ENCODE data around the gene GLCCI1.

Gene GLCCI1

GRCh38 chr7:7968544-7969305, at the start of gene GLCCI1:
TSS of gene GLCCI1 (plus strand) at chr7:7968796. CDS start at chr7:7969351, 555 bp downstream.
- peak; percentile 90 to 94 for DNase-seq (ENCODE audit: low read depth in 1 of 2, low spot score in 1 of 2)

GRCh38 chr7:7919449-7919945, 49.1 kb upstream of the GLCCI1 start:
- no peak for DNase-seq (ENCODE audit: low read depth in 1 of 2, low spot score in 1 of 2)

- no peak for DNase-seq (ENCODE audit: low read depth in 1 of 2, low spot score in 1 of 2)
These were observed 48.5 kb upstream of the GLCCI1 start for GRCh38 chr7:7920056-7920455.

- no peak for DNase-seq (ENCODE audit: low read depth in 1 of 2, low spot score in 1 of 2)
These were observed 48.1 kb upstream of the GLCCI1 start for GRCh38 chr7:7920481-7920880.

- DNase-seq (ENCODE audit: low read depth in 1 of 2, low spot score in 1 of 2), result no peak
These were observed 46.8 kb upstream of the GLCCI1 start for GRCh38 chr7:7921830-7922229.

- DNase-seq (ENCODE audit: low read depth in 1 of 2, low spot score in 1 of 2), result no peak
These were observed 45.8 kb upstream of the GLCCI1 start for GRCh38 chr7:7922684-7923385.

- no peak for DNase-seq (ENCODE audit: low read depth in 1 of 2, low spot score in 1 of 2)
These were observed 44.8 kb upstream of the GLCCI1 start for GRCh38 chr7:7923818-7924217.

GRCh38 chr7:7924303-7924702, 44.3 kb upstream of the GLCCI1 start:
- no peak for DNase-seq (ENCODE audit: low read depth in 1 of 2, low spot score in 1 of 2)

- no peak for DNase-seq (ENCODE audit: low read depth in 1 of 2, low spot score in 1 of 2)
These were observed 37.0 kb upstream of the GLCCI1 start for GRCh38 chr7:7931626-7932025.

- no peak for DNase-seq (ENCODE audit: low read depth in 1 of 2, low spot score in 1 of 2)
These were observed 36.0 kb upstream of the GLCCI1 start for GRCh38 chr7:7932553-7932952.

GRCh38 chr7:7933915-7934526, 34.6 kb upstream of the GLCCI1 start:
- no peak for DNase-seq (ENCODE audit: low read depth in 1 of 2, low spot score in 1 of 2)

GRCh38 chr7:7934945-7935344, 33.7 kb upstream of the GLCCI1 start:
- no peak for DNase-seq (ENCODE audit: low read depth in 1 of 2, low spot score in 1 of 2)

- no peak for DNase-seq (ENCODE audit: low read depth in 1 of 2, low spot score in 1 of 2)
These were observed 30.1 kb upstream of the GLCCI1 start for GRCh38 chr7:7938471-7938870.

GRCh38 chr7:7943951-7944350, 24.6 kb upstream of the GLCCI1 start:
- DNase-seq (ENCODE audit: low read depth in 1 of 2, low spot score in 1 of 2), result no peak

- peak in 1 of 2 donors; percentile 13 for DNase-seq (ENCODE audit: low read depth in 1 of 2, low spot score in 1 of 2)
These were observed 23.8 kb upstream of the GLCCI1 start for GRCh38 chr7:7944619-7945282.

GRCh38 chr7:7946486-7946885, 22.1 kb upstream of the GLCCI1 start:
- DNase-seq (ENCODE audit: low read depth in 1 of 2, low spot score in 1 of 2), result no peak

GRCh38 chr7:7948232-7948631, 20.4 kb upstream of the GLCCI1 start:
- no peak for DNase-seq (ENCODE audit: low read depth in 1 of 2, low spot score in 1 of 2)

GRCh38 chr7:7953806-7954205, 14.8 kb upstream of the GLCCI1 start:
- no peak for DNase-seq (ENCODE audit: low read depth in 1 of 2, low spot score in 1 of 2)

GRCh38 chr7:7956531-7957128, 12.0 kb upstream of the GLCCI1 start:
- DNase-seq (ENCODE audit: low read depth in 1 of 2, low spot score in 1 of 2), result no peak

- DNase-seq (ENCODE audit: low read depth in 1 of 2, low spot score in 1 of 2), result no peak
These were observed 11.1 kb upstream of the GLCCI1 start for GRCh38 chr7:7957513-7957912.

All from stimulated activated CD4-positive, alpha-beta T cell treated with anti-CD3 and anti-CD28 coated beads, Interleukin-15, amount 100 ng/mL, for 1 hour (primary cell).